ENCODE measurements around the gene IFTAP.

IFTAP gene

GRCh38 chr11:36600180-36600579, 5.9 kb downstream of the IFTAP start:
- no peak for DNase-seq

DNA sequence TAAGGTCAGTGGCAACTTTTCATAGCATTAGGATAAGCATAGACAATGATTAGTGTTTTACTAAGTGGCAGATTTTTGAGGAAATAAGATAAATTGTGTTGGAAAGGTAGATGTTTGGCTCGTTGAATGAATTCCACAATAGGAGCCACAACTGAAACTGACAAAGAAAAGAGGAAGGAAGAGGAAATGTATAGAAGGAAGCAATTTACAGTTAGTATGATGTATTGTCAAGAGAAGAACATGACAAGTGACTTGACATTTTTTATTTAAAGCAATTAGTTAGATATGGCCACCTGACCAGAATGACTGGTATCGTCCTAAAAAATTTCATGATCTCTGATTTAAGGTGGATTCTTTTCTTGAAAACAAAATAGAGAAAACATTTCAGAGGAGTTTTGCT, 6.9 kb downstream of the IFTAP start:
- no peak for DNase-seq

DNA sequence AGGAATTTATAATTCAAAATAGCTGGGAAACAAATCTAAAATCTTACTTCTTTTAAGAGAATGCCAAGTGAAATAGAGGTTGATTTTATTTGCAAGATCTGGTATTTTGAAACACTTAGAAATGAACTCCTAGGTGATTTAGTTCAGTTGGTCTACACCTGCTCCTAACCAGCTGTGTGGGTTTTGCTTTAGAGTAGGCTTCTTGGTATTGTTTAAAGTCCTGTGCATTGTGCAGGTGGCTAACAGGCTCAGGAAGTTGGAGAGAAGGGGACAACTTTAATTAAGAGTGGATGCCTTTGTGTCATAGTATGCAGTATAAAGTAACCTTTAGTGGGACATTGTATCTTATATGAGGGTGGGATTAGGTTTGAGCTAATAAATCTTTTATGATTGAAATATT, 7.8 kb downstream of the IFTAP start:
- no peak for DNase-seq

- DNase-seq: no peak
These were observed 11.2 kb downstream of the IFTAP start for GRCh38 chr11:36605221-36606216.

GRCh38 chr11:36608491-36609199, 14.3 kb downstream of the IFTAP start:
- DNase-seq: no peak

DNA sequence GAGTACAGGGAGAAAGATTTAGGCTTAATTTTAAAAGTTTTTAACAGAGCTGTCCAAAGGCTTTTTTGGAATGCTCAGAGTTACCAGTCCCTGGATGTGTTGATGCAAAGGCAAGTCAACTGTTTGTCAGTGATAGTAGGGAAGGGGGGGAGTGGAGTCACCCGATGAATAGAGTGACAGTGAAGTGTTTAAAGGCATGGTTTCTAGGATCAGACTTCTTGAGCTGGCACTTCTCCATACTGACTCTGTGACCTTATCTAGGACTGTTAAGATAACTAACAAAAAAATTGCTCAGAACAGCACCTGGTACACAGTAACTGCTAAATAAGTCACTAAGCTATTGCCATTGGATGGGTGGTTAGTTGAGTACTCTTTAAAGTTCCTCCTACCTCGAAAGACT, 15.1 kb downstream of the IFTAP start:
- no peak for DNase-seq

DNA sequence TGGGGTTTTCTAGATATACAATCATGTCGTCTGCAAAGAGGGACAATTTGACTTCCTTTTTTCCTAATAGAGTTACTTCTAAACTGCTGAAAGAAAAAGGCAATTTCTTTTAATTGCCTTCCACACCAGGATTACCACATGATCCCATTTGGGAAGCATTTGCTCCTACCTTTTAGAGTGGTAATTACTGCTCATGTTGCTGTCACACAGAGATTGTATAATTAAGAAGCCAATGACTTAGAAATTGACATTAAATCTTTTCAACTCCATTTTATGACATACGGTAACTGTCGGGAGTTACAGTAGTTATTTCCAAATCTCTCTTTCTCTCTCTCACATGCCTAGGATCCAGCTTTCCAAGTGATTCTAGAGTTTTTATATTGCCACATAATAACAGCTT, 21.5 kb downstream of the IFTAP start:
- DNase-seq: no peak

- DNase-seq: no peak
These were observed 23.5 kb downstream of the IFTAP start for GRCh38 chr11:36617543-36618362.

- DNase-seq: no peak
These were observed 24.2 kb downstream of the IFTAP start for GRCh38 chr11:36618363-36619047.

DNA sequence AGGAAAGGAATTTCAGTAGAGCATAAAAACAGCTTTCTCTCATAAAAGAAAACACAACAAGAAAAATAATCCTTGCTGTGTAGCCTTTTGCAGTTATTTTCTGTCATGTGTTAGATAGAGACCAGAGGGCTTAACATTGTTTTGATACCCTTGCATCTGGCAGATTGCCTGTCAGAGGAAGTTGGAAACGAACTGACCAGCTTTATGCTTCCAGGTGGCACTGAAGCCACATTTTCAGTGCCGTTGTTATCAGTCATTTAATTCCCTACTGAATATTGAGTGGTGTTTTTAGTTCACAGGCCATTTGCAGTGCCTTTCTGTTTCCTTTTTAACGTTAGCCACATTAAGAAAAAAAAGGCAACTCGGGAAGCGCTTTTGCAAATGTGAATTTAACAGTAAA, 25.2 kb downstream of the IFTAP start:
- DNase-seq: no peak

DNA sequence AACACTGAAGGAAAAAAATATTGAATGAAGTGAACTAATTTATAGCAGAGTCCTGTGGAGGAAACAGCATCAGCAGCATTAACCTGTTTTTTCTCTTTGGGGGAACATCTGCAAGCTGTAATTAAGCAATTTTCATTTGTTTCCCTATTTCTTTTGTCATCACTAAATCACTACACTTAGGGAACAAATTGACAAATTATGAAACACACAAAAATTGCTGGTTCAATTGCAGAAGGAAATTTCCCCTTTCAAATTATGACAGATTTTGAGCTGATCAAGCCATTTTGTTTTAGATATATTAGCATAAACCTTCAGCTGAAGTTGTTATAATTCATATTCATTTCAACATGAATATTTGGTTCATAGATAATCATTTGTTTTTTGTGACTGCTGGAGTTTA, 25.9 kb downstream of the IFTAP start:
- no peak for DNase-seq

DNA sequence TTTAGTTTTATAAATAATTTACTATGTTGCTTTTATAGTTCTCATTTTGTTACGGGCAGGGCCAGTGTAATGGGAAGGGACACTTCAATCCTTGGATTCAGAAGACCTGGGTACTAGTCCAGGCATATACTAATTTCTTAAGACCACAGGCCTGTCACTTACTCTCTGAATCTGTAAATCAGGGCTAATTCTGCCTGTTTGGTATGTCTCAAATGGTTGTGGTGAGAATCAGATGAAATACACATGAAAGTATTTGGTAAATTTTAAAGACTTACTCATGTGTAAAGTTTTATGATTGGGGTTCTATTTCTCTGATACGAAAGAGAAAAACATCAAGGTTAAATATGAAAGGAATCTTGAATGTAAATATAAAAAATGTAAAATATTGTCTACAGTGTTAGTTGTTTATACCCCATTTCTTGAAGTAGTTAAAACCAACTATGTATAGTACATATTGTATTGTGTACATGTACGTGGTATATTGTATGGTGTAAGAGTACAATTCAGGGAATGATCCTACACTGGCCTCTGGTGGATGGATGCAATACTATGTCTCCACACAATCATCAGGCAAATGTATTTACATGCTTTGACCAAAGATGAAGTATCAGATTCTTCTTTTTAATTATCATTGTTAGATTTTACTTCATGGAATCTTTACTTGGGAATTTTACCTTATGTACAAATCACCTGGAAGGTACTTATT, 28.3 kb downstream of the IFTAP start:
- DNase-seq: peak; percentile 21

GRCh38 chr11:36623494-36623893, 29.2 kb downstream of the IFTAP start:
- DNase-seq: no peak

DNA sequence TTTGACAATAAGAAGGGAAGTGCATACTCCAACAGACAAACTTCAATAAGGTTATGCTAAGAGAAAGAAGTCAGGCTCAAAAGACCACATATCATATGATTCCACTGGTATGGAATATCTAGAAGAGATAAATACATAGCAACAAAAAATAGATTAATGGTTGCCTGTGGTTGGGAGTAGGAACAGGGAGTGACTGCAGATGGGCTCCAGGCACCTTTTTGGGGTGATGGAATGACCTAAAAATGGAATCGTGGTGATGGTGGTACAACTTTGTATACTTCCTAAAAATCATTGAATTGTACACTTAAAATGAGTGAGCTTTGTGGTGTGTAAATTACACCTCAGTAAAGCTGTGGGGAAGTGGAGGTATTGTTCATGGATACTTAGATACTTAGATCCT, 32.7 kb downstream of the IFTAP start:
- no peak for DNase-seq

DNA sequence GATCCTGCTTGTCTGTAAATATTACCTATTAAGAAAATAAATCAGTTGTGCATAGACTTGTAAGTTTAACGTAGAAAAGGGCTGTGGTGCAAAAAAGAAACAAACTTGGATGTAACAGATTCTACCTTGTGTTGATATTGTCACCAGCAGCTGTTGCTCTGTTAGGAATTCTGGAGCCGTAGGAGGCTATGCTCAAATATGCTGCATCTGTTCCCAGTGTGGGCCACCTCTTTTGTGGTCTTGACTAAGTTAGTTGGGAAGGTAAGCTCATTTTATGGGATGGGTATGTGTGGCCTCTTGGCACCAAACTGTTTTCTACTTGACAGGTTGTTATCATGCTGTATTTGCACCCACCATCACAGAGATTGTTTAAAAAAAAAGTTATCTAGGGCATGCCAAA, 33.2 kb downstream of the IFTAP start:
- no peak for DNase-seq

DNA sequence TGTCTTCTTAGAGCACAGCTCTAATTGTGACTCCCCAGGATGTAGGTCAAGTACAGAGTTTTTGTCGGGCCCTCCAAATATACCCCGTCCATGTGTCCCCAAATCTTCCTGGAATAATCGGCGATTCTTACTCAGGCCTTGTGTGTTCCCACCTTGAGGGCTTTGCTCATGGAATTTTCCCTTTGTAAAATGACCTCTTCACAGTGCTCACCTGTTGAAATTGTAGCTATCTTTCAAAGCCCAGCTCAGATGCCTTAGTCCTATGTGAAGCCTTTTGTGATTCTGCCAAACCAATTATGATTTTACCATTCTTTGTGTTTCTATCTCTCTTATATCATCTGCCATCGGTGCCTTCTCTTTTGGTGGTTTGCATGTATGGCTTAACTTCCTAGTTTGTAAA, 33.8 kb downstream of the IFTAP start:
- DNase-seq: no peak

- DNase-seq: no peak
These were observed 34.5 kb downstream of the IFTAP start for GRCh38 chr11:36628765-36629244.

GRCh38 chr11:36631774-36632173, 37.5 kb downstream of the IFTAP start:
- DNase-seq: no peak

- DNase-seq: no peak
These were observed 41.0 kb downstream of the IFTAP start for GRCh38 chr11:36635066-36635862.

GRCh38 chr11:36638556-36638955, 44.3 kb downstream of the IFTAP start:
- DNase-seq: no peak
